ENCODE results near the gene RASA1.

RASA1 gene

DNA sequence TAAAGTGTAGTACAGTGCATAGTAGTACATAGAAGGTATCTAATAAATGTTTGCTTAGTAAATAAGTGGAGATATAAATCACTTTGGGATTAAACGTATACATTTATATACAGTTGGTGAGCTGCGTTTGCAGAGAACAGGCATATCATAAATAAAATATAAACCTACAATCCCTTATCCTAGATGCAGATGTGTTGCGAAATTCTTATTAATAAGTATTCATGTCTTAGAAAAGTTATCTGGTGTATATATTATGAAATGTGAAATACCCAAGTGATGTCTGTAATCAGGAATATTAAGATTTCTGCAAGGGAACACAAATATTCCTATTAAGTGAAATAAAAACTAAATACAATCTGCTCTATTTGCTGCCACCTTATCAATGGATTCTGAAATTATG is 136.2 kb downstream of the RASA1 start:
- TF ChIP-seq, protein P1, sequence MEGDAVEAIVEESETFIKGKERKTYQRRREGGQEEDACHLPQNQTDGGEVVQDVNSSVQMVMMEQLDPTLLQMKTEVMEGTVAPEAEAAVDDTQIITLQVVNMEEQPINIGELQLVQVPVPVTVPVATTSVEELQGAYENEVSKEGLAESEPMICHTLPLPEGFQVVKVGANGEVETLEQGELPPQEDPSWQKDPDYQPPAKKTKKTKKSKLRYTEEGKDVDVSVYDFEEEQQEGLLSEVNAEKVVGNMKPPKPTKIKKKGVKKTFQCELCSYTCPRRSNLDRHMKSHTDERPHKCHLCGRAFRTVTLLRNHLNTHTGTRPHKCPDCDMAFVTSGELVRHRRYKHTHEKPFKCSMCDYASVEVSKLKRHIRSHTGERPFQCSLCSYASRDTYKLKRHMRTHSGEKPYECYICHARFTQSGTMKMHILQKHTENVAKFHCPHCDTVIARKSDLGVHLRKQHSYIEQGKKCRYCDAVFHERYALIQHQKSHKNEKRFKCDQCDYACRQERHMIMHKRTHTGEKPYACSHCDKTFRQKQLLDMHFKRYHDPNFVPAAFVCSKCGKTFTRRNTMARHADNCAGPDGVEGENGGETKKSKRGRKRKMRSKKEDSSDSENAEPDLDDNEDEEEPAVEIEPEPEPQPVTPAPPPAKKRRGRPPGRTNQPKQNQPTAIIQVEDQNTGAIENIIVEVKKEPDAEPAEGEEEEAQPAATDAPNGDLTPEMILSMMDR (IDR thresholded peaks at IDR 0.05; ENCODE audit: low read depth, low read length, missing control alignments): no peak
- no peak for DNase-seq (ENCODE audit: extremely low read depth, low read depth)
- H3K4me3 ChIP-seq (replicated peaks; ENCODE audit: low read depth, low read length): no peak overlapping the region

DNA sequence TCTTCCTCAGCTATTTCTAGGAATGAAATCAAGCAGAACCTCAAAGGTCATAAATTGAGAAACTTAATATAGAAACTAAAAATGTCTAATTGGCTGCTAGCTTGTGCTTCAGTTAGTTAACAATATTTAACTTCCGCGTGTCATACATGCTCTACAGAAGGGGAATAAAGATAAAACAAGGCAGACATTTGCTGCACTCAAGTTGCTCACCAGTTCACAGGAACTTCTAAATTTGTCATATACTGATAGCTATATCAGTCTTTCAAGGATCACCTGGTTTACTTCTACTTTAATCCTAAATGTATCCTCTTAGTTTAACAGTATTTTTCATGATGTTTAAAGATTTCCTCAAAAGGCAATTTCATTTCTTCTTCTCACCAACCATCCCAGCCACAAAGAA is 136.7 kb downstream of the RASA1 start:
- no peak for DNase-seq (ENCODE audit: extremely low read depth, low read depth)

DNA sequence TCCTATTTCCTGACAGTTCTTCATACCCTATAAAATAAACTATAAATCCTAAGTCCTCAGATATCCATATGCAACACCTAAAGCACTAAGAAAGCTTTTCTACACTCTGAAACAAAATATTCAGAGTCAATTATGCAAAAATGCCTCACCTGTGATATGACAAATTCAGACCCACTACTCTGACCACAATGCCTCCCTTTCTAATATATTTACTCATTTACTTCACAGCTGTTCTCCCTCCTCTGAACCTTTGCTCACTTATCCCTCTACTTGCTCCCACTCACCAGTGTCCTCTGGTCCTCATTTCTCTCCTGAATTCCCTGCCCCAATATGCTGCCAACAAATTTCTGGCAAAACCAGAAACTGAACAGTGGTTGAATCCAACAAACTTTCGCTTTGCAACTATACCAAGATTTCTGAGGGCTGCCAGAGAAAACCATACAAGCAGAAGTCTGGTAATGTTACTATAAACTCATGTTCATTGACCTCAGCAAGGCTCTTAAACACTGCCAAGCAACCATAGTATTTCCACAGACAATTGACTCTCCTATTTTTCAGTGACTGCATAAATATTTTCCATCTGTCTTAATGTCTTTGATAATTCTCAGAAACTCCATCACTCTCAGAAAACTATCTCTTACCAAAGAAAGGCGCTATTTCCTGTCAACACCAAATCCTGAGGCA is 137.9 kb downstream of the RASA1 start:
- DNase-seq (ENCODE audit: extremely low read depth, low read depth): no peak
- TF ChIP-seq, protein P1 (IDR thresholded peaks at IDR 0.05; ENCODE audit: low read depth, low read length, missing control alignments): no peak
- no peak overlapping the region for H3K4me3 ChIP-seq (replicated peaks; ENCODE audit: low read depth, low read length)

More for the DNA sequence above, 136.7 kb downstream of the RASA1 start:
- TF ChIP-seq, protein P1 (IDR thresholded peaks at IDR 0.05; ENCODE audit: low read depth, low read length, missing control alignments): no peak
- H3K4me3 ChIP-seq (replicated peaks; ENCODE audit: low read depth, low read length): no peak overlapping the region

DNA sequence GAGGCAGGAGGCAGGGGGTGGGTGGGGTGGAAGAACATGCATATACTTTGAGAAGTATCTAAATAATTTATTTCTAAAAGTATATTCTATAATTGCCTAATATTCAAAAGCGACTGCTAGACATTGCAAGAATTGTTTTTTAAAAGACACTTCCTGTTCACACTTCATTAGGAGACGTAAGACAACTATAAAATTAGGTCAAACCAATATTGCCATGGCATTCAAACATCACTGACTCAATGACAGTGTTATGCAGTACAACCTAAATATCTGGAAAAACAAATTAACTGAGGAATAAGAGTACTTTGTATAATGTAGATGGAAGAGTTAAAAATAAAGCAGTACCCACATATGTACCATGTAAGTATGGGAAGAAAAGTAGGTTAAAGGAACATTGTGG is 140.5 kb downstream of the RASA1 start:
- TF ChIP-seq, protein P1 (IDR thresholded peaks at IDR 0.05; ENCODE audit: low read depth, low read length, missing control alignments): no peak
- no peak overlapping the region for H3K4me3 ChIP-seq (replicated peaks; ENCODE audit: low read depth, low read length)
- no peak for DNase-seq (ENCODE audit: extremely low read depth, low read depth)

DNA sequence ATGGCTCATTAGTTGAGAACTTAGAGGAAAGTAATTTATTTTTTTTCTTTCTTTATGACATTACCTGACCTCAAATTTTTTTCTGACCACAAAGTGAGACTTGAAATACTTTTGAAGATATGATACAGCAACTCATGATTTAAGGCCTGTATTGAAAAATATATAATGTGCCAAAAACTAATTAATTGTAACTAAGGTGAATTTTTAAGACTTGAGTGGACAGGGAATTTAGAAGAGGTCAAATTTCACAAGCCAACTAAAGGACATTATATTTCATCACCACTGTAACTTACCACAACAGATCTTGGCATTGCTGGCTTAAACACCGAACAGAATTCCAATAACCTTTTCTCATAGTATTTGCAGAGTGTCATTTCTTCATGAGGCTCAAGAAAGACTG is 143.2 kb downstream of the RASA1 start:
- DNase-seq (ENCODE audit: extremely low read depth, low read depth): no peak
- TF ChIP-seq, protein P1 (IDR thresholded peaks at IDR 0.05; ENCODE audit: low read depth, low read length, missing control alignments): no peak
- H3K4me3 ChIP-seq (replicated peaks; ENCODE audit: low read depth, low read length): peak overlapping the region; percentile 78

DNA sequence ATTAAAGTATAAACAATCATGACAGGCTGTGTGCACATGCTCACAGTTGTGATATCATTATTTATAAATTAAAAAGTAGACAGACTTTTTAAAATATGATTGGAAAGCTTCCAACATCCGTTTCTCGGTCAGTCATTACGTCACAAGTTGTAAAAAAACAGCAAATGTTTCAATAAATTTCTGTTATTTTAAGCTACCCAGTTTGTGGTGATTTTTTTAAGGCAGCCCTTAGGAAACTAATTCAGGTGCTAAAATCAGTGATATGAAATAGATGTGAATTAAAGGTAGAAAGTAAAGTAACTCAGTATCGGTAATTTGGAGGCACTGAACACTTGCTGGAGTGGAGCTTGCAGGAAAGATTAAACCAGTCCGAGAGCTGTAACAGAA is 143.9 kb downstream of the RASA1 start:
- TF ChIP-seq, protein P1 (IDR thresholded peaks at IDR 0.05; ENCODE audit: low read depth, low read length, missing control alignments): no peak
- no peak for DNase-seq (ENCODE audit: extremely low read depth, low read depth)
- H3K4me3 ChIP-seq (replicated peaks; ENCODE audit: low read depth, low read length): peak overlapping the region; percentile 78

Data from HFF-Myc (cell line).